ENCODE measurements around the gene KCTD13. TPM values are rescaled to one million over a fixed set of nuclear protein-coding genes. Genes with fewer than 3 reads are reported as not detected.
A peak's percentile ranks its signal among the peaks of the same experiment; 100 is the strongest.
"Not testable (repeated sequence)": the region's sequence is repeated elsewhere in the genome, so short reads cannot be mapped to it uniquely, and the experiment has no call there.

Gene KCTD13
- total RNA-seq, 2 donors from 2014 or later, result 22.2 to 35.2 TPM

DNA sequence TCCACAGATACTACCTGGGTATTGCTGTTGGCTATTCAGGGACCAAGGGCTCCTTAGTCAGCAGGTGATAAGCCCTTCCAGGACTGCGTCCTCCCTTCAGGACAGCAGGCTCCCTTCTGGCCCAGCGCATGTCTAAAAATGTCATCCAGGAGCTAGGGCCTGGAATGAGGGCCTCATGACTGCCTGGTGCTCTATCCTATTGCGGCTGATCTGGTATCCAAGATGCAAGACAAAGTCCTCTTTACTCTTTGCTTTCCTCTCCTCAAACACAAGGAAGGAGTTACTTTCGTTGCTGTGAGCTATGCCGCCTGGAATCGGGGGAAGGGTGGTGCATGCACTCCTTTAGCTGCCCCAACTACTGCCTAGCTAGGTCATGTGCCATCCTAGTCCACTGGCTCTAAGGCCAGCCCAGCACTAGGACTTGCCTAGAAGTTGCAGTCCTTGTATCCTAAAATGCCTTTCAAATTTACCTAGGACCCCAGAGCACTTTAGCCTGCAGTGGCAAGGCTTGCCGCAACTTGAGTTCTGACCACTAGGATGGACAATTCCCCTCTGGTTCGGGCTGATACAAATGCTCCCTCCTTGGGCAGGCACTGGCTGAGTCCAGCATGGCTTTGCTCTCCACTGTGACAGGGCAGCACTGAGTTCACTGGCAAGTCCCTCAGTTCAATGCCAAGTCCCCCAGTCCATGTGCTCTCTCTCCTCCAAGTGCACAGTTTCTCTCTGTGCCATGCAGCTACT, 25.8 kb upstream of the KCTD13 start:
- intact Hi-C loops (cut with DNase I, micrococcal nuclease), result no loop called here
- ATAC-seq (no peak), DNase-seq (no peak)

DNA sequence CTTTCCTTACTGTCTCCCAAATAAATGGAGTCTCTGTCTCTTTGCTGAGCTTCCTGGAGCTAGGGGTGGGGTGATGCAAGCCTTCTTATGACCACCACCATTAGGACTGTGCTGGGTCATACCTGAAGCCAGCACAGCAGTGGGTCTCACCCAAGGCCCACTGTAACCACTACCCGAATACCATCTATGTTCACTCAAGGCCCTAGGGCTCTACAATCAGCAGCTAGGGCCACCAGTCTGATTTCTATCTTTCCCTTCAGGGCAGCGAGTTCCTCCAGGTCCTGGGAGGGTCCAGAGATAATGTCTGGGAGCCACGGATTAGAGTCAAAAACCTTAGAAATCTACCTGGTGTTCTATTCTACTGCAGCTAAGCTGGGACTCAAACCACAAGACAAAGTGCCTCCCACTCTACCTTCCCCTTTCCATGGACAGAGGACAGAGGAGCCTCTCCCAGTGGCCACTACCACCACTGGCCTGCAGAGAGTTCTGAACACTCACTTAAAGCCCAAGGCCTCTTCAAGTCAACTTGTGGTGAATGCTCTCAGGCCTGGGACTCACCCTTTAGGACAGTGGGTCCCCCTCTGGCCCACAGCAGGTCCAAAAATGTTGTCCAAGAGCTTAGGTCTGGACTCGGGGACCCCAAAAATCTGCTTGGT, 24.9 kb upstream of the KCTD13 start:
- ATAC-seq (no peak), DNase-seq (no peak)
- intact Hi-C loops (cut with DNase I, micrococcal nuclease), result no loop called here

DNA sequence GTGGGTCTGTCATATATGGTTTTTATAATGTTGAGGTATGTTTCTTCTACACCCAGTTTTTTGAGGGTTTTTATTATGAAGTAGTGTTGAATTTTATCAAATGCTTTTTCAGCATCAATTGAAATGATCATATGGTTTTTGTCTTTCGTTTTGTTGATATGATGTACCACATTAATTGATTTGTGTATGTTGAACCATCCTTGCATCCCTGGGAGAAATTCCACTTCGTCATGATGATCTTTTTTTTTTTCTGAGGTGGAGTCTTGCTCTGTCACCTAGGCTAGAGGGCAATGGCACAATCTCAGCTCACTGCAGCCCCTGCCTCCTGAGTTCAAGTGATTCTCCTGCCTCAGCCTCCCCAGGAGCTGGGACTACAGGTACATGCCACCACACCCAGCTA, 21.9 kb upstream of the KCTD13 start:
- ATAC-seq, result no peak

DNA sequence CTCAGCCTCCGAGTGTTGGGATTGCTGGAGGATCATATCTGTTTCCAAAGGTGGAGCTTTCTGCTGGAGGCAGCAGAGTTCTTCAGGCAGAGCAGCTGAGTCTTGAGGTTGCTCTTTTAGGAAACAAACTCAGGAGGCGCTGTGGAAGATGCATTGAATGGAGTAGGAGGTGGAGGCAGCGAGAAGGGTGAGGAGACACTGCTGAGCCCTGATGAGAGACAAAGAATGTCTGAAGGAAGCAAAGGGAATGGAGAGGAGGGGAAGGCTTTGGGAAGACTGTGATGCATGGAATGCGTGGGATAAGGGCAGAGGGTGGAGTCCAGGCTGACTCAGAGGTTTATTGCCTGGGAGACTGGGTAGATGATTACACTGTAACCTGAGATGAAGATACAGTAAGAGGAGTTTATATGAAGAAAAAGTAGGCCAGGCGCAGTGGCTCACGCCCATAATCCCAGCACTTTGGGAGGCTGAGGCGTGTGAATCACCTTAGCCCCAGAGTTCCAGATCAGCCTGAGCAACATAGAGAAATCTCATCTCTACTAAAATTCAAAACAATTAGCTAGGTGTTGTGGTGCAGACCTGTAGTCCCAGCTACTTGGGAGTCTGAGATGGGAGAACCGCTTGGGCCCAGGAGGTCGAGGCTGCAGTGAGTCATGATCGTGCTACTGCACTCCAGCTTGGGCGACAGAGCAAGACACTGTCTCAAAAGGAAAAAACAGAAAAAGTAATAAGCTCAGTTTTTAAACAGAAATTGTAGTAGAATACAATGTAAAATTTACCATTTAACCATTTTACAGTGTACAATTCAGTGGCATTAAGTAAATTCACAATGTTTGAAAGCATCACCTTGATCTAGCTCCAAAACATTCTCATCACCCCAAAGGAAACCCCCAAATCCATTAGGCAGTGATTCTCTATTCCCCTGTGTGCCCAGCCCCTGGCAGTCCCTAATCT, 18.1 kb upstream of the KCTD13 start:
- intact Hi-C loops (cut with DNase I, micrococcal nuclease), result no loop called here
- ATAC-seq, result peak; percentile 94
- DNase-seq, result peak; percentile 63 to 82

More for the DNA sequence above, 21.9 kb upstream of the KCTD13 start:
- intact Hi-C loops (cut with DNase I, micrococcal nuclease), result no loop called here
- no peak for DNase-seq

DNA sequence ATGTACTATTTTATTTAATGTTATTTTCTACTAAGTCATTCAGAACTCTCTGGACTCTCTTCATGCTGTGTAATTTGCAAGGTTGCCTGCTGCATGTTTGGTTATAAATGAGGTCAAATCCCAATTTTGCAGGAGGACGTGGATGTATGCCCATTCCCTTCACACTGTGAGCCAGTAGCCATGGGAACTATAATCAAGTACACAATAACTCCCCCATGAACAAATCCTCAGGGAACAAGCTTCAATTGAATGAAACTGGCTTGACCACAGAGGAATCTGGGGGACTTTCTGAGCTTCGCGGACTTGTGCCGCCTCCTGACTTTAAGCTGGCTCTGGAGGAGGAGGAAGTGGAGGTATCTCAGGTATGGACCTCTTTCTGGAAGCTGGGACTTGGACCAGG, 14.6 kb upstream of the KCTD13 start:
- ATAC-seq, result no peak
- intact Hi-C loops (cut with DNase I, micrococcal nuclease), result no loop called here
- no peak for DNase-seq

DNA sequence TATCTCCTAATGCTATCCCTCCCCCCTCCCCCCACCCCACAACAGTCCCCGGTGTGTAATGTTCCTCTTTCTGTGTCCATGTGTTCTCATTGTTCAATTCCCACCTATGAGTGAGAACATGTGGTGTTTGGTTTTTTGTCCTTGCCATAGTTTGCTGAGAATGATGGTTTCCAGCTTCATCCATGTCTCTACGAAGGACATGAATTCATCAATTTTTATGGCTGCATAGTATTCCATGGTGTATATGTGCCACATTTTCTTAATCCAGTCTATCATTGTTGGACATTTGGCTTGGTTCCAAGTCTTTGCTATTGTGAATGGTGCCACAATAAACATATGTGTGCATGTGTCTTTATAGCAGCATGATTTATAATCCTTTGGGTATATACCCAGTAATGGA, 5.7 kb upstream of the KCTD13 start:
- ATAC-seq; intact Hi-C loops (cut with DNase I, micrococcal nuclease): not testable (repeated sequence)

DNA sequence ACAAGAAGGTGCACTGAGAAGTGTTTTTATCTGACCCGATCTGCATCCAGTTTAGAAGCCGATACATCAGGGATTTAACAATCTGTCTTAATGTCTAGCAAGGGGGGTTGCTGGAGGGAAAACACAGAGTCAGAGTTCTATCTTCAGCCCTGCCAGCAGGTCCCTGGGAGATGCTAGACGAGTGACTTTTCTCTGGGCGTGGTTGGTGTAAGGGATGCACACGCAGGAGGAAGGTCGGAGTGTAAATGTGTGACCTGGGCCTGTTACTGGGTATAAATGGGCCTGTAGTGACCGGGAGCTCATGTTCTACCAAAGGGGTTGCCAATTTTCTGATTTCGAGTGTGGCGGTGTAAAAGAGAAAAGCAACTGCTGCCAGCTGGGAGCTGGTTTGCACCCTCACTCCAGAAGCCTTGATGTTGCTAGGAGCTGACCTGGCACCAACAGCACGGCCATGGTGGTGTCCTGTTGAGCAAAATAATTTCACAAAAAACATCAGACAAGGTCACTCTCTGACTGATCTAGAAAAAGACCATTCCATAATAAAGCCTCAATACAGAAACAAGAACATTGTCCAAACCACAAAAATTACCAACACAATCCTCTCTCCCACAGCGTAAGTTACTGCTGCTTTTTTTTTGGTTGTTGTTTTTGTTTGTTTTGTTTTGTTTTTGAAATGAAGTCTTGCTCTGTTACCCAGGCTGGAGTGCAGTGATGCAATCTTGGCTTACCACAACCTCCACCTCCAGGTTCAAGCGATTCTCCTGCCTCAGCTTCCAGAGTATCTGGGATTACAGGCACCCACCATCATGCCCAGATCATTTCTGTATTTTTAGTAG, 1.3 kb upstream of the KCTD13 start:
- ATAC-seq (peak; percentile 20), DNase-seq (peak; percentile 16 to 31)
- intact Hi-C loops (cut with DNase I, micrococcal nuclease), result loop anchor here (10.0 kb wide), 3 partner anchors 48 to 78 kb away; partner anchors contain the start of genes CDIPT (in 1 of the 2) and TAOK2 (in 1 of the 2)

More for the DNA sequence above, 5.7 kb upstream of the KCTD13 start:
- not testable (repeated sequence) for DNase-seq

DNA sequence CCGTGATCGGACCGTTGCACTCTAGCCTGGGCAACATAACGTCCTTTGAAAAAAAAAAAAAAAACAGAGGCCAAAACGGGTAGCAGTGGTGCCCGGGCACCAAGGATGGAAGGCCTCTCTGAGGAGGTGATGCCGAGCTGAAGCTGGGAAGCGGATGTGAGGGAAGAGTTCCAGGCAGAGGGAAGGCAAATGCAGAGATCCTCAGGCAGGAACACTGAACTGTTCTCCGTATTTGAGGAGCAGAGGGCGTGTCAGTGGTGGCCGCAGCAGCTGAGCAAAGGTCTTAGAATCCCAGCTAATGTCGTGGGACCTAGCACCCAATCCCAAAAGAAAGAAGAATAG, 656 bp upstream of the KCTD13 start:
- ATAC-seq, result peak; percentile 64
- DNase-seq, result peak; percentile 48 to 56
- intact Hi-C loops (cut with DNase I, micrococcal nuclease), result loop anchor here (10.0 kb wide), 3 partner anchors 48 to 78 kb away; partner anchors contain the start of genes CDIPT (in 1 of the 2) and TAOK2 (in 1 of the 2)

DNA sequence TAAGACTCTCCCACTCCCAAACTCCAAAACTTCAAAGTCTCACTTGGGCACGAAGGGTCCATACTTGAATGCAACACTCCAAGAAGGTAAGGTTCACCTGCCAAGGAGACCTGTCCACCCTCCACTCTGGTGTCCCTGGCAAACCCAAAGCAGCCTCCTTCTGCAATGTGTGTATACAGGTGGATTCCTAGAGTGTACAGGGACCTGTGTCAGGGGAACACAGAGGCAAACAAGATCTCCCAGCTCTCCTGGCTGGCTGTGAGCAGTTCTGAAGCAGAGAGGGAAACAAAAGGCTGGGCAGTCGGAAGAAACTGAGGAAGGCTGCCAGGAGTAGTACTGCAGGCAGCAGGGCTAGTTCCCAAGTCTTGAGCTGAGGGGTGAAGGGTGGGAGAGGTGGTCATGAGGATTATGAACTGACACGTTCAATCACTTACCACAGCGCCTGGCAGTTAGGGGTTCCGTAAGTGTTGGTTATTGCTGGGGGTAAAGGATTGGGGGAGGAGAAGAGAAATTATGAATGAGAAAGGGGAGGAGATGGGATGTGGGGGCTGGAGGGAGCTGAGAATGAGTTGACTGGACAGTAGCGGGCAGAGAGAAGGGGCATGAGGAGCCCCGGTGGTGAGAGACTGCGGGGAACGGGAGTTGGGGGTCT, 795 bp downstream of the KCTD13 start:
- no peak for DNase-seq
- intact Hi-C loops (cut with DNase I, micrococcal nuclease), result loop anchor here (10.0 kb wide), 3 partner anchors 50 to 80 kb away; partner anchors contain the start of genes CDIPT (in 1 of the 2) and TAOK2 (in 1 of the 2)
- ATAC-seq, result peak; percentile 7

DNA sequence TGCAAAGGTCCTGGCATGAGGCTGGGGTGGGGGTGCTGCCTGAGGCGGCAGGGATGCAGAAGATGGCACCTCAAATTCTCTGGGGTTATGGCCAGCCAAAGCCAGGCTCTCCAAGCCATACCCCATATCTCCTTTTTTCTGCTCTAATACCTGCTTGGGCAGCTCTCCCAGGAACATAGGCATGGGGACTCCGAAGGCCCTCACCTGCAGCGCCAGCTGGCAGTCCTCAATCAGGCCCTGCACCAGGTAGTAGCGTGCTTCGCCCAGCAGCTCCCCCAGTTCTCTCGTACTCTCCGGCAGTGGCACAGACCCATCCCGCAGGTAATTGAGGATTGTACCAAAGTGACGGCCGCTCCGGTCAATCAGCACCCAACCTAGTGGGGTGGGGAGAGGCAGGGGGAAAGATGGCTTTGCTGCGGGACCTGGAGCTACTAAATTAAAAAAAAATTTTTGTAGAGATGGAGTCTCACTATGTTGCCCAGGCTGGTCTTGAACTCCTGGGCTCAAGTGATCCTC, 3.0 kb downstream of the KCTD13 start:
- intact Hi-C loops (cut with DNase I, micrococcal nuclease), result loop anchor here (10.0 kb wide), 3 partner anchors 52 to 82 kb away; partner anchors contain the start of genes CDIPT (in 1 of the 2) and TAOK2 (in 1 of the 2)
- ATAC-seq (no peak), DNase-seq (no peak)

DNA sequence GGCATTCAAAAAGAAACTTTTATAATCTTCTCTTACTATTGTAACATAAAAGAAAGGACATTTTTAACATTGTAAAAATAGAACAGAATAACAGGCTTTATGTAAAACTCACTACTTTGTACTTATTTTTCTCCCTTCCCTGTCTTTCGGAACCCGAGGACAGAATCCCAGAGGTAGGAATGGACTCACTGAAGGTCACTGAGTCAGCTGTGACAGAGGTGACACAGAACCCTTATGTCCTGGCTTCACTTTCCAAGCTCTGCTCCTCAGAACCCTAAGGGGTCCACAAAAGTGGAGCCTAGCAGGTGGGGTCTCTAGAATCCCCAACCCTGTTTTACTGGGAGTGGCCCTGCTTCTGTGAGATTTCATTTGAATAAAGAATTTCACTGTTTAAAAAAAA, 3.7 kb downstream of the KCTD13 start:
- ATAC-seq (no peak), DNase-seq (no peak)
- intact Hi-C loops (cut with DNase I, micrococcal nuclease), result loop anchor here (10.0 kb wide), 3 partner anchors 52 to 82 kb away; partner anchors contain the start of genes CDIPT (in 1 of the 2) and TAOK2 (in 1 of the 2)

DNA sequence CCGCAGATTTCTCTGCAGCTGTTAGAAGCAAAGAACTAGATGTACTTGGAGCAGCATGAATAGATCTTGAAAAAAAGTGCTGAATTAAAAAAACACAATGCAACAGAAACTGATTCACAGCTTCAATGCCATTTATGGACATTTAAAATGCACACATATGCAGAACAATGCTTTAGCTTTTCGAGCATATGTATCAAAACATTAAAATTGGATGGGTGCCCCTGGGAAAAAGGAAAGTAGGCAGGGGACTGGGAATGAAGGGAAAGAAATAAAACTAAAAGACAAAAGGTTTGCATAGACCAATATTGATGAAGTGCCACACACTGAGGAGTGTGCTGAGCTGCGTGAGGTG, 5.0 kb downstream of the KCTD13 start:
- DNase-seq (no peak), ATAC-seq (no peak)
- intact Hi-C loops (cut with DNase I, micrococcal nuclease), result loop anchor here (10.0 kb wide), 3 partner anchors 54 to 84 kb away; partner anchors contain the start of genes CDIPT (in 1 of the 2) and TAOK2 (in 1 of the 2)

DNA sequence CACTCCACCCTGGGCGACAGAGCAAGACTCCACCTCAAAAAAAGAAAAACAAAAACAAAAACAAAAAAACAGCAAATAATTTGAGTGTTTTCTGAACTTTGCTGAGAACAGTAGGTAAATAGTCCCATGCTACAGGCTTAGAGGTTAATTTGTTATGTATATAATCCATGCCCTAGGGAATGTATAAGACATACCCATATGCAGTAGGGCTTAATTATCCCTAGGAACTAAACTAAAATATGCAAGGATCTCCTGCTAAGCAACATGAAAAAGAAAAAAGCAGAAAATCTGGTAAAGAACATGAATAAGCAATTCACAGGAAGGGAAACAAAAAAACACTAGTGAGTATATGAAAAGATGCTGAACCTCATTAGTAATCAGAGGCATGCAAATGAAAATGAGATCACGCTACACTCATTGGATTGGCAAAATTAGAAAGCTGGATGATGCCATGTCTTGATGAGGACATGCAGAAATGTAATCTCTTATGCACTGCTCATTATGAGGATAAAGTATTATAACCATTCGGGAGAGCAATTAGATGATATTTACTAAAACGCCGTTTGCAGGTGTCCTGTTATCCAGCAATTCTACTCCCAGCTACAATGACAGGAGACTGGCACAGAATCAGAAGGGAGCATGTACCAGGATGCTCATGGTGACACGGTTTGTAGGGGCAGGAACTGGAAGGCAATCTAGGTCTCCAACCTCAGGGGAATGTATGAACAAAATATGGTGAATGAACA, 5.6 kb downstream of the KCTD13 start:
- DNase-seq (no peak), ATAC-seq (no peak)
- intact Hi-C loops (cut with DNase I, micrococcal nuclease), result loop anchor here (10.0 kb wide), 3 partner anchors 54 to 84 kb away; partner anchors contain the start of genes CDIPT (in 1 of the 2) and TAOK2 (in 1 of the 2)

DNA sequence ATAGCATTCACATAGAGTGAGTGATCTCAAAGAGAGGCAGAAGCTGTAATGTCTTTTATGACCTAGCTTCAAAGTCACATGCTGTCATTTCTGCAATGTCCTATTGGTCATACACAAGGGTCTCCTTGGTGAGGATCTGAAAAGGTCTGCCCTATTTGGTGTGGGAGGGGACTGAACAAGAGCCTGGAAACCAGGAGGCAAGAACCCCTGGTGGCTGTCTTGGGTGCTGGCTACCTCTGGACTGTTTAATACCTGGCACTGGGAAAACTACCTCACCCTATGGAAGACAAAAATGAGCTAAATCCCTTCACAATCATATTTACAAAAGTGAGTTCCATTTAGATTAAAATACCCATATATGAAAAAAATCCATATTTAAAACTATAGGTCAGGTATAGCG, 9.0 kb downstream of the KCTD13 start:
- DNase-seq (no peak), ATAC-seq (no peak)

DNA sequence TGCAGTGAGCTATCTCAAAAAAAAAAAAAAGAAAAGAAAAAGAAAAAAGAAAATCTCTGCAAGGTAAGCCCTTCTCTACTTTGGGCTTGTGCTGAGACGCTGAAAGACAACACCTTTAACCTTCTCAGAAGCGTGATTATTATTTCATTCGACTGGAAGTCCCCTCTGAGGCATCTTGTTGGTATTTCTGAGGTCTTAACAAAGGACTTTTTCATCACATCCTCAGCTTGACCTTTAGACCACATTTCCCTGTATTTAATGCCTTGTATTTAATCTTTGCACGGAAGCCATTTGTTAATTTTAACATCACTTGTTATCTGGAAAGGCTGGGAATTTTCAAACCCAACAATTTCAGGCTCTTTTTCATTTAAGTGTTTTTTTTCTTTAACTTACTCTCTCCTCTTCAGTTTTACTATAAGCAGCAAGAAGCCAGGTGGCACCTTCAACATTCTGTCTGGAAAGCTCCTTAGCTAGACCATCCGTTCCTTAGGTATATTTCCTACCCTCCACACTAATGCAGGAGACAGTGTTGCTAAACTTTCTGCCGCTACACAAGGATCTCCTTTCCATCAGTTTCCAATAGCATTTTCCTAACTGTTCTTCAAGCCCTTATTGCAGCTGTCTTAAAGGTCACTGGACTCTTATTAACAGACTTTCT, 10.3 kb downstream of the KCTD13 start:
- no peak for ATAC-seq
- no peak for DNase-seq
- intact Hi-C loops (cut with DNase I, micrococcal nuclease), result no loop called here

More for the DNA sequence above, 9.0 kb downstream of the KCTD13 start:
- intact Hi-C loops (cut with DNase I, micrococcal nuclease), result no loop called here

DNA sequence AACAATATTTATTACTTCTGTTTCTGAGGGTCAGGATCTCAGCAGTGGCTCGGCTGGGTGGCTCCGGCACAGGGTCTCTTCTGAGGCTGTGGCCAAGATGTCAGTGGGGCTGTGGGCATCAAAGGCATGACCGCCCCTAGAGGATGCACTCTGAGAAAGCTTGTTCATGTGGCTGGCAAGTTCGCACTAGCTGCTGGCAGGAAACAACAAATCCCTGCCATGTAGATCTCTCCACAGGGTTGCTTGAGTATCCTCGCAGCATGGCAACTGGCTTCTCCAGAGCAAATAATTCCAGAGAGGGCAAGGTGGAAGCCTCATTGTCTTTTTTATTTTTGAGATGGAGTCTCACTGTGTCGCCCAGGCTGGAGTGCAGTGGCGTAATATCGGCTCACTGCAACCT, 12.5 kb downstream of the KCTD13 start:
- intact Hi-C loops (cut with DNase I, micrococcal nuclease), result no loop called here
- ATAC-seq, result no peak
- DNase-seq, result no peak

Data from left colon (tissue), 2 donors.